Measurements from ENCODE around the gene CREB1. TPM values are rescaled to one million over a fixed set of nuclear protein-coding genes. Genes with fewer than 3 reads are reported as not detected.
"Not testable (repeated sequence)": the region's sequence is repeated elsewhere in the genome, so short reads cannot be mapped to it uniquely, and the experiment has no call there.

Gene CREB1
- total and polyA plus RNA-seq, 5 experiments from 2014 or later = 58.5 to 149 (median 71.4) TPM

GRCh38 chr2:207625014-207625907 lies 95.5 kb downstream of the CREB1 start, which contains the start of gene METTL21A:
TSS of gene METTL21A (minus strand) at chr2:207625394. CDS start at chr2:207624375, 1,019 bp downstream.
- Mint-ChIP-seq H3K4me3 (peak within 1 kb of the TSS; percentile 83 to 96 (median 94)), H3K9me3 (no peaks in the 10 kb centered on the region), H3K4me1 (peaks cover 19 to 50% (median 46%) of the 10 kb centered on the region in 4 donors), H3K27me3 (no peaks in the 10 kb centered on the region), H3K36me3 (peaks cover 4 to 35% (median 10%) of the 10 kb centered on the region in 3 donors), H3K27ac (peak within 1 kb of the TSS; percentile 23 to 98 (median 97))
- DNase-seq (peak; percentile 89 to 96 (median 94)), ATAC-seq (peak; percentile 73 to 79)
- POLR2A ChIA-PET = interaction anchor here (0.6 to 6.0 kb wide), 25 partner anchors 11 to 860 kb away, joined by 3 to 115 read pairs (median 5); partner anchors contain the start of genes CCNYL1, CREB1, FASTKD2 and KLF7

DNA sequence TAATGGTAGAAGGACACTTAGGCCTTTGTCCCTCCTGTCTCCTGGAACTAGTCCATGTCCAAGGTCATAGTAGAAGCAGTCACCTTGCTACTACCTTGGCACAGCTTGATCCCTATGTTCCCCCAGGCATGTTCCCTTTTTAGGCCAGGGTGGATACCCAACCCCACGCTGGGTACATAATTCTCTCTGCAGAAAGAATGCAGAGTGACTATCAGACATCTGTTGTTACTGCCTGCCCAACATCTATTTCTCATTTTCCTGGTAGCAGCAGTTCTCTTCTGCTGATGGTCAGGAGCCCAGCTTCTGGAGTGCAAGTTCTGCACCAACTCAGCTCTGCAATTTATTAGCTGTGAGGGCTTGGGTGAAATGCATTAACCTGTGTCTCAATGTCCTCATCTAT lies 99.8 kb downstream of the CREB1 start:
- Mint-ChIP-seq H3K4me1 (peaks cover 7 to 18% (median 9%) of the 10 kb centered on the region in 4 donors), H3K27me3 (no peaks in the 10 kb centered on the region), H3K36me3 (no peaks in the 10 kb centered on the region), H3K4me3 (peak overlapping the region in 2 of 10 donors; percentile 20 to 78), H3K9me3 (no peaks in the 10 kb centered on the region), H3K27ac (peak overlapping the region in 5 of 10 donors; percentile 9 to 90 (median 29))
- DNase-seq (no peak), ATAC-seq (no peak)
- POLR2A ChIA-PET = no interaction called here

GRCh38 chr2:207630491-207630890 lies 100.7 kb downstream of the CREB1 start:
- H3K27ac Mint-ChIP-seq = no peak overlapping the region
- H3K9me3 Mint-ChIP-seq = no peaks in the 10 kb centered on the region
- DNase-seq = no peak
- peaks cover 6 to 16% (median 9%) of the 10 kb centered on the region in 4 donors for H3K4me1 Mint-ChIP-seq
- no peaks in the 10 kb centered on the region for H3K27me3 Mint-ChIP-seq
- POLR2A ChIA-PET = no interaction called here
- H3K4me3 Mint-ChIP-seq = no peak overlapping the region
- no peak for ATAC-seq
- no peaks in the 10 kb centered on the region for H3K36me3 Mint-ChIP-seq

GRCh38 chr2:207632575-207633493 lies 103.1 kb downstream of the CREB1 start:
- ATAC-seq (no peak), DNase-seq (no peak)
- POLR2A ChIA-PET = no interaction called here
- H3K4me3 Mint-ChIP-seq = no peak overlapping the region
- no peaks in the 10 kb centered on the region for H3K9me3 Mint-ChIP-seq
- peaks cover 0 to 7% (median 2%) of the 10 kb centered on the region in 4 donors for H3K4me1 Mint-ChIP-seq
- H3K36me3 Mint-ChIP-seq = no peaks in the 10 kb centered on the region
- H3K27ac Mint-ChIP-seq = peak overlapping the region in 3 of 10 donors; percentile 3 to 25 (median 21)
- H3K27me3 Mint-ChIP-seq = peaks cover 0 to 1% (median 0%) of the 10 kb centered on the region in 5 donors

GRCh38 chr2:207633686-207634085 lies 103.9 kb downstream of the CREB1 start:
- Mint-ChIP-seq H3K27me3 (peaks cover 0 to 1% (median 0%) of the 10 kb centered on the region in 5 donors), H3K27ac (no peak overlapping the region), H3K4me3 (no peak overlapping the region), H3K36me3 (no peaks in the 10 kb centered on the region), H3K4me1 (peaks cover 0 to 6% (median 1%) of the 10 kb centered on the region in 4 donors), H3K9me3 (no peaks in the 10 kb centered on the region)
- no peak for ATAC-seq
- POLR2A ChIA-PET = no interaction called here
- DNase-seq = no peak

DNA sequence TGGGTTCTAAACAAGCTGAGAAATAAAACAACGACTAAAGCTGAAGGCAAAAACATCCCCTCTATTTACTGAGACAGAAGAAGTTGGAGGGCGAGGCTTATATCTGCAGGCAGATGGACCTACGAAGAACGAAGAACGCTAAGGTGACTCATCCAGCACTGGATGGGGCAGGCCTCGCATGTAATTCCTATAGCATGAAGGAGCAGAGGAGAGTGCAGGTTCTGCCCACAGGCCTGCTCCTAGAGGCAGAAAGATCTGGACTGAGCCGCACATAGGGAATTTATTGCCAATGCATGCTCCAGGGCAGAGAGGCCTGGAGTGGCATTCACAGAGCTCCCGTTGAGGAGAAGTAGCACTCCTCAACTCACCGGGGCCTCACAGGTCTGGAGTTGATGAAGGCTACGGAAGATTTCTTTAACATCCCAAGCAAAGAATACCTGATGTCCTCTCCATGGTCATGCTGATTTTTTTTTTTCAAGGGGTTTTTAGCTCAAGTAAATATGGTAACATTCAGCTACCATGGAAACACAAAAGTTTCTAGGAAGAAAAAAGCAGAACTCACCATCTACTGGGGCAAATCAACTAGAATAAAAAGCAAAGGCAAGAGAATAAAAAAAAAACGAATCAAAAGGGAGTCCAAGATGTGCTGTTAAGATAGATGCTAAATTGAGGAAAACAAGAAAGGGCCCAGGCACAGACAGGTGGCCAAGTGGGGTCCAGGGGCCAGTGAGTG lies 105.9 kb downstream of the CREB1 start:
- POLR2A ChIA-PET = interaction anchor here (0.9 to 1.1 kb wide), 2 partner anchors 10 to 106 kb away, joined by 3 read pairs; partner anchors contain the start of genes CREB1 and METTL21A
- H3K27ac Mint-ChIP-seq = no peak overlapping the region
- no peak overlapping the region for H3K4me3 Mint-ChIP-seq
- ATAC-seq (no peak), DNase-seq (no peak)
- H3K36me3 Mint-ChIP-seq = peaks cover 0 to 5% (median 0%) of the 10 kb centered on the region in 3 donors
- H3K27me3 Mint-ChIP-seq = peaks cover 0 to 1% (median 0%) of the 10 kb centered on the region in 5 donors
- H3K4me1 Mint-ChIP-seq = peaks cover 0 to 6% (median 0%) of the 10 kb centered on the region in 4 donors
- peaks cover 0 to 8% (median 2%) of the 10 kb centered on the region in 9 donors for H3K9me3 Mint-ChIP-seq

- H3K27ac Mint-ChIP-seq, H3K27me3 Mint-ChIP-seq, ATAC-seq, DNase-seq, POLR2A ChIA-PET, H3K4me3 Mint-ChIP-seq, H3K4me1 Mint-ChIP-seq: not testable (repeated sequence)
- Mint-ChIP-seq H3K9me3 (peaks cover 0 to 14% (median 3%) of the 10 kb centered on the region in 9 donors), H3K36me3 (peaks cover 0 to 10% (median 0%) of the 10 kb centered on the region in 3 donors)
Observed at GRCh38 chr2:207639288-207639687, 109.5 kb downstream of the CREB1 start.

GRCh38 chr2:207640160-207640559 lies 110.4 kb downstream of the CREB1 start:
- no peak overlapping the region for H3K4me3 Mint-ChIP-seq
- peaks cover 0 to 10% (median 0%) of the 10 kb centered on the region in 3 donors for H3K36me3 Mint-ChIP-seq
- ATAC-seq (no peak), DNase-seq (no peak)
- peaks cover 0 to 14% (median 3%) of the 10 kb centered on the region in 9 donors for H3K9me3 Mint-ChIP-seq
- H3K27me3 Mint-ChIP-seq = peaks cover 0 to 5% (median 2%) of the 10 kb centered on the region in 5 donors
- POLR2A ChIA-PET = no interaction called here
- no peaks in the 10 kb centered on the region for H3K4me1 Mint-ChIP-seq
- no peak overlapping the region for H3K27ac Mint-ChIP-seq

DNA sequence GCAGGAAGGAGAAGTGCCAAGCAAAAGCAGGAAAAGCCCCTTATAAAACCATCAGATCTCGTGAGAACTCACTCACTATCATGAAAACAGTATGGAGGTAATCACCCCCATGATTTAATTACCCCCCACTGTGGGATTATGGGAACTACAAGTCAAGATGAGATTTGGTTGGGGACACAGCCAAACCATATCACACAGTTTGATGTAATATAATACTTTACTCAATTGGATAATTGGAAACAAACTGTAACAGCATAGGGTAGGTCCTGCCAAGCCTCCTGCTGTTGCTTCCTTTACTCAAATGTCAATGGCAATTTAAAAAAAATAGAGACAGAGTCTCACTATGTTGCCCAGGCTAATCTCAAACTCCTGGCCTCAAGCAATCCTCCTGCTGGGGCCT lies 110.9 kb downstream of the CREB1 start:
- no peak overlapping the region for H3K4me3 Mint-ChIP-seq
- H3K4me1 Mint-ChIP-seq = no peaks in the 10 kb centered on the region
- H3K9me3 Mint-ChIP-seq = peaks cover 0 to 14% (median 3%) of the 10 kb centered on the region in 9 donors
- DNase-seq (no peak), ATAC-seq (no peak)
- H3K27ac Mint-ChIP-seq = no peak overlapping the region
- H3K27me3 Mint-ChIP-seq = peaks cover 0 to 5% (median 2%) of the 10 kb centered on the region in 5 donors
- POLR2A ChIA-PET = no interaction called here
- H3K36me3 Mint-ChIP-seq = peaks cover 0 to 10% (median 0%) of the 10 kb centered on the region in 3 donors

DNA sequence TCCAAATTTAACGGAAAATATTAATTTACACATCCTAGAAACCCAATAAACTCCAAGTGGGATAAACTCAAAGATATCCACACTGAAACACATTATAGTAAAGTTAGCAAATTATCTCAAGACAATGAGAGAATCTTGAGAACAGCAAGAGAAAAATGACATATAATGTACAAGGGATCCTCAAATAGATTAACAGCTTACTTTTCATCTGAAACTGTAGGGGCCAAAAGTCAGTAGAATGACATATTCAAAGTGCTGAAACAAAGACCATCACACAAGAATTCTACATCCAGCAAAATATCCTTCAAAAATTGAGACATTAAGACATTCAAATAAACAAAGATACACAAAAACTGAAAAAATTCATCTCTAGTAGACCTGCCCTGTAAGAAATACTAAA lies 114.1 kb downstream of the CREB1 start:
- POLR2A ChIA-PET = no interaction called here
- Mint-ChIP-seq H3K4me1 (no peaks in the 10 kb centered on the region), H3K27me3 (peaks cover 0 to 5% (median 2%) of the 10 kb centered on the region in 5 donors), H3K9me3 (peaks cover 0 to 14% (median 3%) of the 10 kb centered on the region in 9 donors), H3K36me3 (peaks cover 0 to 10% (median 0%) of the 10 kb centered on the region in 3 donors), H3K27ac (no peak overlapping the region), H3K4me3 (no peak overlapping the region)
- no peak for DNase-seq
- ATAC-seq = no peak

DNA sequence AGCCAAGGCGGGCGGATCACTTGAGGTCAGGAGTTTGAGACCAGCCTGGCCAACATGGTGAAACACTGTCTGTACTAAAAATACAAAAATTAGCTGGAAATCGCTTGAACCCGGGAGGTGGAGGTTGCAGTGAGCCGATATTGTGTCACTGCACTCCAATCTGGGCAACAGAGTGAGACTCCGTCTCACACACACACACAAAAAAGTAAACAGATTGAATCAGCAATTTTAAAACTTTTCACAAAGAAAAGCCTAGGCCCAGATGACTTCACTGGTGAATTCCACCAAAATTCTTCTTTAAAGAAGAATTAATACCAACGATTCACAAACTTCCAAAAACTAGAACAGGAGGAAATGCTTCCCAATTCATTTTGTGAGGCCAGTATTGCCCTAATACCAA lies 116.8 kb downstream of the CREB1 start:
- not testable (repeated sequence) for H3K9me3 Mint-ChIP-seq, ATAC-seq, H3K36me3 Mint-ChIP-seq, DNase-seq, H3K4me3 Mint-ChIP-seq, H3K27me3 Mint-ChIP-seq, H3K4me1 Mint-ChIP-seq
- peak overlapping the region in 1 of 10 donors; percentile 17 for H3K27ac Mint-ChIP-seq
- POLR2A ChIA-PET = interaction anchor here (0.6 kb wide), 1 partner anchor 61 kb away, joined by 3 read pairs; no protein-coding TSS in a partner anchor

Measured in naive thymus-derived CD8-positive, alpha-beta T cell (primary cell).